Measurements from ENCODE around the gene RBBP8.

Gene RBBP8

DNA sequence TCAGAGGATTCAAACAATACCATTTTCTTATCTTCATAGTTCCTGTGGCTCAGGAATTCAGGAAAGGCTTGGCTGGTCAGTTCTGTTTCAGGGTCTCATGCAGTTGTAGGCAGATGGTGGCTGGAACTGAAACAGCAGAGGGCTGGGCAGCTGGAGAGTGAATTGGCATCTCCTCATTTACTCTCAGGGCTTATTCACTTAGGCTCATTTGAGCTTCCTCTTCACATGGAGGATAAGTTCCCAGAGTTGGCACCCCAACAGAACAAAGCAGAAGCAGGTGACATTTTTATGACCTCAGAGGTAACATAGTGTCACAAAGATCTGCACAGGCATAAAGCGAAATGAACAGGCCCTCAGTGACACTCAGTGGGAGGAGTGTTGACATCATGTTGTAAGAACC, 66.1 kb downstream of the RBBP8 start:
- no peak overlapping the region for H3K4me3 ChIP-seq (ENCODE audit: low read depth, low read length)
- TF ChIP-seq, protein P1, sequence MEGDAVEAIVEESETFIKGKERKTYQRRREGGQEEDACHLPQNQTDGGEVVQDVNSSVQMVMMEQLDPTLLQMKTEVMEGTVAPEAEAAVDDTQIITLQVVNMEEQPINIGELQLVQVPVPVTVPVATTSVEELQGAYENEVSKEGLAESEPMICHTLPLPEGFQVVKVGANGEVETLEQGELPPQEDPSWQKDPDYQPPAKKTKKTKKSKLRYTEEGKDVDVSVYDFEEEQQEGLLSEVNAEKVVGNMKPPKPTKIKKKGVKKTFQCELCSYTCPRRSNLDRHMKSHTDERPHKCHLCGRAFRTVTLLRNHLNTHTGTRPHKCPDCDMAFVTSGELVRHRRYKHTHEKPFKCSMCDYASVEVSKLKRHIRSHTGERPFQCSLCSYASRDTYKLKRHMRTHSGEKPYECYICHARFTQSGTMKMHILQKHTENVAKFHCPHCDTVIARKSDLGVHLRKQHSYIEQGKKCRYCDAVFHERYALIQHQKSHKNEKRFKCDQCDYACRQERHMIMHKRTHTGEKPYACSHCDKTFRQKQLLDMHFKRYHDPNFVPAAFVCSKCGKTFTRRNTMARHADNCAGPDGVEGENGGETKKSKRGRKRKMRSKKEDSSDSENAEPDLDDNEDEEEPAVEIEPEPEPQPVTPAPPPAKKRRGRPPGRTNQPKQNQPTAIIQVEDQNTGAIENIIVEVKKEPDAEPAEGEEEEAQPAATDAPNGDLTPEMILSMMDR (IDR thresholded peaks at IDR 0.05; ENCODE audit: low read depth, low read length, missing control alignments), result no peak
- peak; percentile 29 for DNase-seq (ENCODE audit: low read depth)
- in situ Hi-C loops (cut with HindIII; ENCODE audit: low sequenced_read_pairs), result no loop called here

DNA sequence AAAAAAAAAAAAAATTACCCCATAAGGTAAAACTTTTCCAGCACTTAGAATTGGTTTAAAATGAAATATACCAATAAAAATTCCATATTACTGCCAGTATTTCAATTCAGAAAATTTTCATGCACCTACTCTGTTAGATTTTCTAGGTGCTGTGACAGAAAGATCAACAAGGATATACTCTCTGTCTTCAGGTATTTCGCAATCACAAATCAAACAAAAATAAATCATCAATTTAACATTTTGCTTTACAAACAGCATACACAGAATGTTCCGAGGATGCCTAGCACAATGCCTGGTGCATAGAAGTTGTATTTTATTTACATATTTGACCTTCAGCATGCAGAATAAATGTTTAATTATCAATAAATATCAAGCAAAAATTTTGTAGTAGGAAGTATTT, 66.5 kb downstream of the RBBP8 start:
- no peak for DNase-seq (ENCODE audit: low read depth)
- no peak overlapping the region for H3K4me3 ChIP-seq (ENCODE audit: low read depth, low read length)
- TF ChIP-seq, protein P1 (IDR thresholded peaks at IDR 0.05; ENCODE audit: low read depth, low read length, missing control alignments), result no peak
- in situ Hi-C loops (cut with HindIII; ENCODE audit: low sequenced_read_pairs), result no loop called here

DNA sequence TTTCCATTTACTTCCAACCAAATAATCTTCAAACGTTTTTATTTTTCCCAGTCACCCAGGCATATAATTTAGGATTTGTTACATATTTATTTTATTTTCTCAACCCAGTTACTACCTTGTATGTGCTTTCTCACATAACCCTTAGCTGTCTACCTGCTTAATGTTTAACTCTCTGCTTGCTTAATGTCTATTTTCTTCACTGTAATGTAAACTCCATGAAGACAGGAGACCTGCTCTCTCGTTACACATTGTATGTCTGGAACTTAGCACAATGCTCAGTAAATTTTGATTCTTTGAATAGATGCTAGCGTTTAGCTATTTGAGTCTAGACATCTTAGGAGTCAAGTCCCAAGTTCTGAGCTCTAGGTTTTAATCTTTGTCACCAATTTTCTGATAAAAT, 70.2 kb downstream of the RBBP8 start:
- in situ Hi-C loops (cut with HindIII; ENCODE audit: low sequenced_read_pairs), result no loop called here
- no peak overlapping the region for H3K4me3 ChIP-seq (ENCODE audit: low read depth, low read length)
- TF ChIP-seq, protein P1 (IDR thresholded peaks at IDR 0.05; ENCODE audit: low read depth, low read length, missing control alignments), result no peak
- DNase-seq (ENCODE audit: low read depth), result no peak

DNA sequence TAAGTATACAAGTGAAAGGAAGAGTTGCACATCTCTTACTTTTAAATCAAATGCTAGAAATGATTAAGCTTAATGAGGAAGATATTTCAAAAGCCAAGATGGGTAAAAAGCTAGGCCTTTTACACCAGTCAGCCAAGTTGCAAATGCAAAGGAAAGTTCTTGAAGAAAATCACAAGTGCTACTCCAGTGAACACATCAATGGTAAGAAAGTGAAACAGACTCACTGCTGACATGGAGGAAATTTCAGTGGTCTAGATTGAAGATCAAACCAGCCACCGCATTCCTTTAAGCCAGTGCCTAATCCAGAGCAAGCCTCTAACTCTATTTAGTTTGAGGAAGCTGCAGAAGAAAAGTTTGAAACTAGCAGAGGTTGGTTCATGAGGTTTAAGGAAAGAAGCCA, 79.1 kb downstream of the RBBP8 start:
- no peak for DNase-seq (ENCODE audit: low read depth)
- TF ChIP-seq, protein P1 (IDR thresholded peaks at IDR 0.05; ENCODE audit: low read depth, low read length, missing control alignments), result no peak
- no peak overlapping the region for H3K4me3 ChIP-seq (ENCODE audit: low read depth, low read length)
- in situ Hi-C loops (cut with HindIII; ENCODE audit: low sequenced_read_pairs), result no loop called here

DNA sequence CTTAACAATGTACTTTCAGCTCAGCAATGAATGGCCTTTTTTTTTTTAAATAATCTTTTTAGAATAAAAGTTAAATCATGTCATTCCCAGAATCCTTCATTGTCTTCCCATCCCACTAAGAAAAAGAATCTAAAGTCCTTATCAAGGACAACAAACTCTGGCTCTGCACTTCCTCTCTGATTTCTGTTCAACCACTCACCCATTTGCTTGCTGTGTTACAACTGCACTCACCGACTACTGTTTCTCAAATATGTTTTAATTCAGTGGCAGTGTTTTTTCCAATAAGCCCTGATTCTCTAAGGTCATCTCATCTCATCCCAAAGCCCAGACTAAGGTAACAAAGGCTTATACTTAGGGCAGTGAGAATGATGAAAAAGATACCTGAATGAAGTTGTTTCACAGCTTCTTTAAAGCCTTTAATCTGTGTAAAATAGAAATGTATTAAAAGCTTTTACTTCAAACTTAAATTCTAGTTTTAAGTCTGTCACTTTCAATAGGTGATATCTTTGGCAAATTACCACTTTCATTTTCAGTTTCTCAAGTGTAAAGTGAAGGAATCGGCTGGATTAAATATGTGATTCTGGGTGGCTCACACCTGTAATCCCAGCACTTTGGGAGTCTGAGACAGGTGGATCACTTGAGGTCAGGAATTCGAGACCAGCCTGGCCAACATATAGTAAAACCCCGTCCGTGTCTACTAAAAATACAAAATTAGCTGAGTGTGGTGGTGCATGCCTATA, 87.6 kb downstream of the RBBP8 start:
- TF ChIP-seq, protein P1 (IDR thresholded peaks at IDR 0.05; ENCODE audit: low read depth, low read length, missing control alignments), result no peak
- H3K4me3 ChIP-seq (ENCODE audit: low read depth, low read length), result no peak overlapping the region
- in situ Hi-C loops (cut with HindIII; ENCODE audit: low sequenced_read_pairs), result no loop called here
- DNase-seq (ENCODE audit: low read depth), result no peak

DNA sequence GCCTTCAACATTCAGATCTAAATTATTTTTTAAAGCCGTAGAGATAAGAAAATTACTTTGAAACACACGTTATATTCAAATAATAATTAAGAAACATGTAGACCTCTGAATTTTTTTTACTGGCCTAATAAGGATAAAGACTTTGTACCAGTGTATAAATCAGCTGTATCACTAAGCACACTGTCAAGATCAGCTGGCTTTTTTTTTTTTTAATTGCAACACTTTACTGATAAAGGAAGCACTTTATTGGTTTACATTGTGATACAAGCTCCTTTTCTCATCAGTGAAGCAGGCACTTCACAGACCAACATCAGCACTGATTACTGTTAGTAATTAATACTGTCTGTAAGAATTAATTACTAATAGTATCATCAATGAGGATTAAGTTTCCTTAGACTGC, 88.5 kb downstream of the RBBP8 start:
- in situ Hi-C loops (cut with HindIII; ENCODE audit: low sequenced_read_pairs), result no loop called here
- TF ChIP-seq, protein P1 (IDR thresholded peaks at IDR 0.05; ENCODE audit: low read depth, low read length, missing control alignments), result no peak
- no peak for DNase-seq (ENCODE audit: low read depth)
- H3K4me3 ChIP-seq (ENCODE audit: low read depth, low read length), result no peak overlapping the region
